ENCODE data around the gene RAB39A. TPM values are rescaled to one million over a fixed set of nuclear protein-coding genes. Genes with fewer than 3 reads are reported as not detected.

The RAB39A gene
- total RNA-seq, 1 donor = not detected

- no peak overlapping the region for H3K4me3 ChIP-seq (ENCODE audit: low read depth, low read length)
- no peak for TF ChIP-seq CTCF (IDR thresholded peaks at IDR 0.05; ENCODE audit: insufficient read depth, low read length)
- DNase-seq (ENCODE audit: low read depth) = no peak
These were observed 79.6 kb downstream of the RAB39A start for GRCh38 chr11:108007819-108008218.

- TF ChIP-seq CTCF (IDR thresholded peaks at IDR 0.05; ENCODE audit: insufficient read depth, low read length) = peak; percentile 87
- H3K4me3 ChIP-seq (ENCODE audit: low read depth, low read length) = peak within 1 kb of the TSS; percentile 99
- DNase-seq (ENCODE audit: low read depth) = peak; percentile 94
These were observed 80.6 kb downstream of the RAB39A start, which contains the start of gene CUL5 for GRCh38 chr11:108008656-108009496. Gene CUL5, plus strand, starts transcription at chr11:108008898. Its CDS starts 451 bp downstream, at chr11:108009349.

GRCh38 chr11:108009497-108010370 is 81.5 kb downstream of the RAB39A start:
- peak overlapping the region; percentile 99 for H3K4me3 ChIP-seq (ENCODE audit: low read depth, low read length)
- DNase-seq (ENCODE audit: low read depth) = peak; percentile 23
- TF ChIP-seq CTCF (IDR thresholded peaks at IDR 0.05; ENCODE audit: insufficient read depth, low read length) = no peak

- DNase-seq (ENCODE audit: low read depth) = no peak
- no peak for TF ChIP-seq CTCF (IDR thresholded peaks at IDR 0.05; ENCODE audit: insufficient read depth, low read length)
- H3K4me3 ChIP-seq (ENCODE audit: low read depth, low read length) = no peak overlapping the region
These were observed 84.0 kb downstream of the RAB39A start for GRCh38 chr11:108012139-108012725.

Other genes with a start within 250 kb of the RAB39A start
- not detected in 2 replicates for gene SLN, start 216.4 kb upstream of the RAB39A start, total RNA-seq (ENCODE audit: low replicate concordance)
- gene SLC35F2, start 69.7 kb upstream of the RAB39A start, total RNA-seq (ENCODE audit: low replicate concordance) = 9.6 and 9.9 TPM in 2 replicates
- 38.4 and 39.1 TPM in 2 replicates for gene CUL5, start 80.5 kb downstream of the RAB39A start, total RNA-seq (ENCODE audit: low replicate concordance)
- 81.7 and 85.9 TPM in 2 replicates for gene ACAT1, start 193.1 kb downstream of the RAB39A start, total RNA-seq (ENCODE audit: low replicate concordance)